OCI-LY7 (cell line): ENCODE data around the gene CDKL4.
"Not testable (repeated sequence)": the region's sequence is repeated elsewhere in the genome, so short reads cannot be mapped to it uniquely, and the experiment has no call there.

Experiments
- EZH2phosphoT487 ChIP-seq: fragments of 200-600 bp; sonication (generic); IDR thresholded peaks from 2 replicates; pipeline ENCODE4 v1.6.1; 2018; ENCODE audit warnings: low read depth, borderline replicate concordance, mild to moderate bottlenecking, mixed run types, antibody characterized with exemption, low read length, moderate library complexity, mixed read lengths
- TF ChIP-seq, protein P1 (sequence below): fragments of 200-600 bp; sonication (generic); conservative IDR thresholded peaks from 2 replicates; pipeline ENCODE4 v1.5.1; 2014; ENCODE audit warnings: mild to moderate bottlenecking, antibody characterized with exemption, low read length, moderate library complexity, mixed read lengths

DNA sequence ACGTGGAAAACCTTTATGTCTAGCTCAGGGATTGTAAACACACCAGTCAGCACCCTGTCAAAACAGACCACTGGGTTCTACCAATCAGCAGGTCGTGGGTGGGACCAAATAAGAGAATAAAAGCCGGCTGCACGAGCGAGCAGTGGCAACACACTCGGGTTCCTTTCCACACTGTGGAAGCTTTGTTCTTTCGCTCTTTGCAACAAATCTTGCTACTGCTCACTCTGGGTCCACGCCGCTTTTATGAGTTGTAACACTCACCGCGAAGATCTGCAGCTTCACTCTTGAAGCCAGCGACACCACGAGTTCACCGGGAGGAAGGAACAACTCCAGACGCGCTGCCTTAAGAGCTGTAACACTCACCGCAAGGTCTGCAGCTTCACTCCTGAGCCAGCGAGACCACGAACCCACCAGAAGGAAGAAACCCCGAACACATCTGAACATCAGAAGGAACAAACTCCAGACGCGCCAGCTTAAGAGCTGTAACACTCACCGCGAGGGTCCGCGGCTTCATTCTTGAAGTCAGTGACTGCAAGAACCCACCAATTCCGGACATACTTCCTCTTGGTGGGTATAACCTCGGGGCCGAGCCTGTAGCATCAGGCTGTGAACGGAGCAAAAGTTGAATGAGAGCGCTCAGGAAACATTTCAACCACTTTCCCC lies 1.3 kb upstream of the CDKL4 start:
- TF ChIP-seq, protein P1, sequence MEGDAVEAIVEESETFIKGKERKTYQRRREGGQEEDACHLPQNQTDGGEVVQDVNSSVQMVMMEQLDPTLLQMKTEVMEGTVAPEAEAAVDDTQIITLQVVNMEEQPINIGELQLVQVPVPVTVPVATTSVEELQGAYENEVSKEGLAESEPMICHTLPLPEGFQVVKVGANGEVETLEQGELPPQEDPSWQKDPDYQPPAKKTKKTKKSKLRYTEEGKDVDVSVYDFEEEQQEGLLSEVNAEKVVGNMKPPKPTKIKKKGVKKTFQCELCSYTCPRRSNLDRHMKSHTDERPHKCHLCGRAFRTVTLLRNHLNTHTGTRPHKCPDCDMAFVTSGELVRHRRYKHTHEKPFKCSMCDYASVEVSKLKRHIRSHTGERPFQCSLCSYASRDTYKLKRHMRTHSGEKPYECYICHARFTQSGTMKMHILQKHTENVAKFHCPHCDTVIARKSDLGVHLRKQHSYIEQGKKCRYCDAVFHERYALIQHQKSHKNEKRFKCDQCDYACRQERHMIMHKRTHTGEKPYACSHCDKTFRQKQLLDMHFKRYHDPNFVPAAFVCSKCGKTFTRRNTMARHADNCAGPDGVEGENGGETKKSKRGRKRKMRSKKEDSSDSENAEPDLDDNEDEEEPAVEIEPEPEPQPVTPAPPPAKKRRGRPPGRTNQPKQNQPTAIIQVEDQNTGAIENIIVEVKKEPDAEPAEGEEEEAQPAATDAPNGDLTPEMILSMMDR: not testable (repeated sequence)
- TF ChIP-seq EZH2phosphoT487: not testable (repeated sequence)
